Liver (tissue), 9 donors: ENCODE measurements around the gene LDHD. TPM values are rescaled to one million over a fixed set of nuclear protein-coding genes. Genes with fewer than 3 reads are reported as not detected.
A peak's percentile ranks its signal among the peaks of the same experiment; 100 is the strongest.

Source experiments
- DNase-seq: peaks from one replicate; pipeline ENCODE4 v3.0.0-alpha.2; 2017; ENCODE audit warnings: low spot score
- H3K27ac ChIP-seq, 2 donors: one replicate each; pipeline ENCODE4 v1.7.0; 2013; ENCODE audit warnings: inconsistent platforms in 2 of 2, low read length in 2 of 2, control low read depth in 1 of 2, low read depth in 1 of 2, mild to moderate bottlenecking in 1 of 2
- H3K27me3 ChIP-seq, 4 donors: one replicate each; pipeline versions ENCODE4 v1.6.1 to v1.7.0; 2013; ENCODE audit warnings: low read length in 3 of 4, inconsistent platforms in 1 of 4, mild to moderate bottlenecking in 1 of 4, moderate library complexity in 1 of 4; ENCODE audit not compliant: control insufficient read depth in 4 of 4, insufficient read depth in 4 of 4
- H3K36me3 ChIP-seq, 4 donors: one replicate each; pipeline versions ENCODE4 v1.6.1 to v1.7.0; 2013; ENCODE audit warnings: low read length in 3 of 4, mild to moderate bottlenecking in 3 of 4, low read depth in 1 of 4, moderate library complexity in 1 of 4; ENCODE audit not compliant: control insufficient read depth in 4 of 4, insufficient read depth in 3 of 4
- H3K4me1 ChIP-seq, 4 donors: one replicate each; pipeline versions ENCODE4 v1.6.1 to v1.7.0; 2013; ENCODE audit warnings: low read length in 3 of 4, mild to moderate bottlenecking in 3 of 4, moderate library complexity in 1 of 4; ENCODE audit not compliant: control insufficient read depth in 4 of 4, insufficient read depth in 4 of 4
- H3K4me3 ChIP-seq, 3 donors: one replicate each; pipeline versions ENCODE4 v1.6.1 to v1.7.0; 2013; ENCODE audit warnings: low read length in 3 of 3, control low read depth in 1 of 3, low read depth in 1 of 3, mild to moderate bottlenecking in 1 of 3
- H3K9ac ChIP-seq, 2 donors: one replicate each; pipeline ENCODE4 v1.7.0; 2013; ENCODE audit warnings: low read length in 2 of 2, mild to moderate bottlenecking in 2 of 2, moderate library complexity in 2 of 2, control low read depth in 1 of 2, low read depth in 1 of 2
- H3K9me3 ChIP-seq, 4 donors: one replicate each; pipeline versions ENCODE4 v1.6.1 to v1.7.0; 2013; ENCODE audit warnings: low read length in 3 of 4; ENCODE audit not compliant: control insufficient read depth in 4 of 4
- ATF3 ChIP-seq: IDR thresholded peaks from 2 replicates; pipeline ENCODE4 v1.6.1; 2016; ENCODE audit warnings: antibody characterized with exemption
- CTCF ChIP-seq: fragments of 150-350 bp; IDR thresholded peaks from 2 replicates; pipeline ENCODE4 v1.5.1; 2017; ENCODE audit warnings: improper control_type of control experiment, low read depth, low read length; ENCODE audit not compliant: missing input control
- EGR1 ChIP-seq, 2 donors: IDR thresholded peaks; 2 replicates each; pipeline ENCODE4 v1.6.1; 2016 to 2018; ENCODE audit warnings: antibody characterized with exemption in 2 of 2, low read depth in 2 of 2
- FOXA1 ChIP-seq: IDR thresholded peaks from 2 replicates; pipeline ENCODE4 v1.6.1; 2016; ENCODE audit warnings: antibody characterized with exemption
- FOXA2 ChIP-seq: IDR thresholded peaks from 2 replicates; pipeline ENCODE4 v1.6.1; 2016; ENCODE audit warnings: antibody characterized with exemption
- HNF4A ChIP-seq, 2 donors: conservative IDR thresholded peaks; 2 replicates each; pipeline ENCODE4 v1.6.1; 2016; ENCODE audit warnings: antibody characterized with exemption in 2 of 2, mild to moderate bottlenecking in 2 of 2
- JUND ChIP-seq, 2 donors: IDR thresholded peaks; 2 replicates each; pipeline ENCODE4 v1.6.1; 2016; ENCODE audit warnings: antibody characterized with exemption in 2 of 2
- MAX ChIP-seq: IDR thresholded peaks from 2 replicates; pipeline ENCODE4 v1.6.1; 2016; ENCODE audit warnings: antibody characterized with exemption
- NR2F2 ChIP-seq: IDR thresholded peaks from 2 replicates; pipeline ENCODE4 v1.6.1; 2016; ENCODE audit warnings: antibody characterized with exemption
- RAD21 ChIP-seq, 2 donors: IDR thresholded peaks; 2 replicates each; pipeline ENCODE4 v1.6.1; 2016; ENCODE audit warnings: antibody characterized with exemption in 2 of 2, mild to moderate bottlenecking in 2 of 2
- REST ChIP-seq: IDR thresholded peaks from 2 replicates; pipeline ENCODE4 v1.6.1; 2016; ENCODE audit warnings: antibody characterized with exemption, mild to moderate bottlenecking
- RXRA ChIP-seq, 2 donors: IDR thresholded peaks; 2 replicates each; pipeline ENCODE4 v1.6.1; 2017 to 2018; ENCODE audit warnings: antibody characterized with exemption in 2 of 2, mild to moderate bottlenecking in 1 of 2
- SP1 ChIP-seq: IDR thresholded peaks from 2 replicates; pipeline ENCODE4 v1.6.1; 2018; ENCODE audit warnings: antibody characterized with exemption, mild to moderate bottlenecking
- TAF1 ChIP-seq: conservative IDR thresholded peaks from 2 replicates; pipeline ENCODE4 v1.6.1; 2016; ENCODE audit warnings: antibody characterized with exemption, mild to moderate bottlenecking
- YY1 ChIP-seq: IDR thresholded peaks from 2 replicates; pipeline ENCODE4 v1.6.1; 2016; ENCODE audit warnings: antibody characterized with exemption, mild to moderate bottlenecking
- ZBTB33 ChIP-seq: IDR thresholded peaks from 2 replicates; pipeline ENCODE4 v1.6.1; 2016; ENCODE audit warnings: antibody characterized with exemption
- WGBS: extraction: QIAGEN DNeasy Blood & Tissue Kit; methylation state at CpG from one replicate; pipeline ENCODE4 v1.1.7; 2013; 5-methylcytosine and 5-hydroxymethylcytosine counted together
- polyA plus RNA-seq, 2 donors: library from polyadenylated mRNA; stranded (reverse) in 1 of 2; unstranded in 1 of 2; fragments of 200-250 nt in 1 of 2; fragments of >200 nt in 1 of 2; fragmentation: Nextera tagmentation in 1 of 2; extraction: Ambion mirVana in 1 of 2; gene quantifications; one replicate each; pipeline versions ENCODE4 v1.2.1 to v1.2.3, GENCODE V29; 2013 to 2015
- total RNA-seq, 2 donors: library from RNA; depleted of rRNA; stranded (reverse); fragments of >200 nt; gene quantifications; one replicate each; pipeline ENCODE4 v1.2.3, GENCODE V29; 2014
- donor health status: healthy.
- donor health status: healthy.
- donor health status: healthy.
- donor health status: healthy.
- donor health status: healthy.

Gene LDHD
- total RNA-seq = 10 to 100 TPM; 27.7 to 84.1 TPM
- 10 to 100 TPM; 69.6 to 83.1 TPM for polyA plus RNA-seq

- TF ChIP-seq REST = peak; percentile 92
- peak; percentile 70 to 82 for TF ChIP-seq RXRA (IDR thresholded peaks at IDR 0.05)
- no peak for TF ChIP-seq EGR1 (IDR thresholded peaks at IDR 0.05; ENCODE audit: low read depth in 2 of 2)
- peak; percentile 19 for TF ChIP-seq ZBTB33
- TF ChIP-seq FOXA1 = no peak
- TF ChIP-seq HNF4A (conservative IDR thresholded peaks at IDR 0.05) = peak; percentile 50 to 61
- TF ChIP-seq MAX = peak; percentile 52
- TF ChIP-seq SP1 = peak; percentile 82
- TF ChIP-seq JUND (IDR thresholded peaks at IDR 0.05) = peak; percentile 21 to 35
- no peak for TF ChIP-seq CTCF
- peak; percentile 67 for TF ChIP-seq YY1
- peak; percentile 97 for TF ChIP-seq TAF1
- peak; percentile 50 for TF ChIP-seq ATF3
- peak; percentile 39 to 57 for TF ChIP-seq RAD21 (IDR thresholded peaks at IDR 0.05)
- TF ChIP-seq NR2F2 = peak; percentile 52
- no peak for TF ChIP-seq FOXA2
- Histone ChIP-seq H3K4me3 (peak within 1 kb of the TSS; percentile 63 to 83 (median 78)), H3K9ac (peak within 1 kb of the TSS; percentile 39 to 89), H3K36me3 (peaks cover 0 to 9% (median 2%) of the 10 kb centered on the region in 4 donors), H3K27me3 (no peaks in the 10 kb centered on the region), H3K27ac (peak within 1 kb of the TSS; percentile 77 to 96), H3K9me3 (peaks cover 0 to 2% (median under 1%) of the 10 kb centered on the region in 4 donors), H3K4me1 (peaks cover 2 to 35% (median 21%) of the 10 kb centered on the region in 4 donors)
- peak; percentile 78 for DNase-seq
- WGBS = 21% methylated on average over 15 of the region's 15 CpGs
Measured at GRCh38 chr16:75116081-75116910, at the start of gene LDHD. LDHD (minus strand) TSS chr16:75116780; CDS start chr16:75116720, 60 bp downstream.
